A673 (cell line): ENCODE measurements around the gene PTGES3L.

Source experiments
- EZH2 ChIP-seq: fragments of 200-600 bp; sonication (generic); IDR thresholded peaks from 2 replicates; pipeline ENCODE4 v1.6.1; 2017; ENCODE audit warnings: borderline replicate concordance, low read depth, mild to moderate bottlenecking, mixed read lengths, antibody characterized with exemption, low read length; ENCODE audit not compliant: poor library complexity, severe bottlenecking
- TF ChIP-seq, protein P1 (sequence below): fragments of 300-800, 200-600 bp; sonication (generic); conservative IDR thresholded peaks from 2 replicates; pipeline ENCODE4 v1.5.1; 2017; ENCODE audit warnings: low read depth, mild to moderate bottlenecking, antibody characterized with exemption, low read length, moderate library complexity, mixed read lengths

DNA sequence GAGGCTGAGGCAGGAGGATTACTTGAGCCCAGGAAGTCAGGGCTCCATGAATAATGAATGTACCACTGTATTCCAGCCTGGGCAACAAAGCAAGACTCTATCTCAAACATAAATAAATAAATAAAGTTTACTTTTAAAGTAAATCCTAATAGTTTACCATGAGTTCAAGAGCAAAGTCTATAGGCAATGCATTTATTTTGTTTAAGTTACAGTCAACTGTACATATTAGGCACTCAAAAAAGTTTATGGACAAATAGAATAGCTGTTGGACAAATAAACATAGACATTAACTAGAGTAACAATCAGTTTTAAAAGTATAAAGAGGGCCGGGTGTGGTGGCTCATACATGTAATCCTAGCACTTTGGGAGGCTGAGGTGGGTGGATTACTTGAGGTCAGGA is 12.0 kb downstream of the PTGES3L start:
- TF ChIP-seq, protein P1, sequence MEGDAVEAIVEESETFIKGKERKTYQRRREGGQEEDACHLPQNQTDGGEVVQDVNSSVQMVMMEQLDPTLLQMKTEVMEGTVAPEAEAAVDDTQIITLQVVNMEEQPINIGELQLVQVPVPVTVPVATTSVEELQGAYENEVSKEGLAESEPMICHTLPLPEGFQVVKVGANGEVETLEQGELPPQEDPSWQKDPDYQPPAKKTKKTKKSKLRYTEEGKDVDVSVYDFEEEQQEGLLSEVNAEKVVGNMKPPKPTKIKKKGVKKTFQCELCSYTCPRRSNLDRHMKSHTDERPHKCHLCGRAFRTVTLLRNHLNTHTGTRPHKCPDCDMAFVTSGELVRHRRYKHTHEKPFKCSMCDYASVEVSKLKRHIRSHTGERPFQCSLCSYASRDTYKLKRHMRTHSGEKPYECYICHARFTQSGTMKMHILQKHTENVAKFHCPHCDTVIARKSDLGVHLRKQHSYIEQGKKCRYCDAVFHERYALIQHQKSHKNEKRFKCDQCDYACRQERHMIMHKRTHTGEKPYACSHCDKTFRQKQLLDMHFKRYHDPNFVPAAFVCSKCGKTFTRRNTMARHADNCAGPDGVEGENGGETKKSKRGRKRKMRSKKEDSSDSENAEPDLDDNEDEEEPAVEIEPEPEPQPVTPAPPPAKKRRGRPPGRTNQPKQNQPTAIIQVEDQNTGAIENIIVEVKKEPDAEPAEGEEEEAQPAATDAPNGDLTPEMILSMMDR = no peak
- TF ChIP-seq EZH2 = no peak
